ENCODE data around the gene ALAD.
A peak's percentile ranks its signal among the peaks of the same experiment; 100 is the strongest.

The ALAD gene

GRCh38 chr9:113350937-113351336 is 50.1 kb downstream of the ALAD start:
- no peak overlapping the region for H3K27ac ChIP-seq
- DNase-seq (ENCODE audit: low read depth, low spot score) = no peak

- DNase-seq (ENCODE audit: low read depth, low spot score) = no peak
- H3K27ac ChIP-seq = no peak overlapping the region
These were observed 50.9 kb downstream of the ALAD start for GRCh38 chr9:113350107-113350661.

GRCh38 chr9:113349445-113350094 is 51.5 kb downstream of the ALAD start, which contains the start of gene BSPRY:
Gene BSPRY, plus strand, starts transcription at chr9:113349541. Its CDS starts 39 bp downstream, at chr9:113349580.
- no peak within 1 kb of the TSS for H3K27ac ChIP-seq
- DNase-seq (ENCODE audit: low read depth, low spot score) = no peak

- no peak for DNase-seq (ENCODE audit: low read depth, low spot score)
- H3K27ac ChIP-seq = no peak overlapping the region
These were observed 52.0 kb downstream of the ALAD start for GRCh38 chr9:113349066-113349444.

- no peak overlapping the region for H3K27ac ChIP-seq
- DNase-seq (ENCODE audit: low read depth, low spot score) = no peak
These were observed 52.6 kb downstream of the ALAD start for GRCh38 chr9:113348437-113348836.

GRCh38 chr9:113345671-113346070 is 55.4 kb downstream of the ALAD start:
- H3K27ac ChIP-seq = no peak overlapping the region
- DNase-seq (ENCODE audit: low read depth, low spot score) = no peak

- DNase-seq (ENCODE audit: low read depth, low spot score) = no peak
- no peak overlapping the region for H3K27ac ChIP-seq
These were observed 55.9 kb downstream of the ALAD start for GRCh38 chr9:113345190-113345589.

- no peak for DNase-seq (ENCODE audit: low read depth, low spot score)
- no peak overlapping the region for H3K27ac ChIP-seq
These were observed 57.3 kb downstream of the ALAD start for GRCh38 chr9:113343732-113344231.

- H3K27ac ChIP-seq = peak overlapping the region; percentile 70
- DNase-seq (ENCODE audit: low read depth, low spot score) = peak; percentile 96
These were observed 59.2 kb downstream of the ALAD start for GRCh38 chr9:113341712-113342410.

- DNase-seq (ENCODE audit: low read depth, low spot score) = no peak
These were observed 60.9 kb downstream of the ALAD start, which contains the start of gene WDR31 for GRCh38 chr9:113340011-113340699. Gene WDR31, minus strand, starts transcription at chr9:113340275. Its CDS starts 8,253 bp downstream, at chr9:113332022.

GRCh38 chr9:113337714-113338113 is 63.4 kb downstream of the ALAD start:
- no peak overlapping the region for H3K27ac ChIP-seq
- no peak for DNase-seq (ENCODE audit: low read depth, low spot score)

More at GRCh38 chr9:113340011-113340699, 60.9 kb downstream of the ALAD start, which contains the start of gene WDR31:
- H3K27ac ChIP-seq = peak within 1 kb of the TSS; percentile 70
